Limb (tissue), 2 donors: ENCODE data around the gene MAPK7.

Experiments
- DNase-seq, 2 donors: peaks; one replicate each; pipeline ENCODE4 v3.0.0-alpha.2; 2016; ENCODE audit errors: extremely low spot score in 2 of 2

MAPK7 gene

DNA sequence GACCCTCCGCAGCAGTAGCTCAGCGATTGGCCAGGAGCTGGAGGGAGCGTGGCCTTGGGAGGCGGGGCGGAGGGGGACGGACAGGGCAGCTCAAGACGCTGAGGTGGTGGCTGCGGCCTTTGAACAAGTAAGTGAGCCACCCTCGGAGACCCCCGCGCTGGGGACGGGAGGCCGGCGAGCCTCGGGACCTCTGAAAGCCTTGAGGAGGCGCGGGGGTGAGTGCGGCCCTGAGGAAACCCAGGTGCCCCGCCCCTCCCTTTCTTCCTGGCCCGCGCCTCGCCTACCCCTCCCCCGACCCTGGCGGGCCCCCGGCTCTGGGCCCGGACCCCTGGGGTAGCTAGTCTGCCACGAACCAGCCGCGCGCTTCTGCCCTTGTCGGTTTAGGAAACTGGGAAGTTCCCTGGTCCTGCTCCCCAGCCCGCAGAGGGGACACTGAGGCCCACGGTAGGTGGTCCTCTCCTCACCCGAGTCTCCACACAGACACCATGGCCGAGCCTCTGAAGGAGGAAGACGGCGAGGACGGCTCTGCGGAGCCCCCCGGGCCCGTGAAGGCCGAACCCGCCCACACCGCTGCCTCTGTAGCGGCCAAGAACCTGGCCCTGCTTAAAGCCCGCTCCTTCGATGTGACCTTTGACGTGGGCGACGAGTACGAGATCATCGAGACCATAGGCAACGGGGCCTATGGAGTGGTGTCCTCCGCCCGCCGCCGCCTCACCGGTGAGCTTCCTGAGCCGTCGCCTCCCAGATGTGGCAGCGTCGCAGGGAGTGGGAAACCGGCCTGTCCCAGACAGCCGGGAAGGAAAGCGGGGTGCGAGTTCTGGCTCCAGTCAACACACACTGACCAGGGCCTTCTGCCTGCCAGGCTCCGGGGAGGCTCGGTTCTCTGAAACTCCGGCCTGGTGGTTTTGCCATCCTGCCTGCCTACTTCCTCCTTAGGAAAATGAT, at the start of gene MAPK7:
Gene MAPK7, plus strand, starts transcription at position 83 of the 945 bp plus-strand sequence. Its CDS starts 403 bp downstream, at position 486.
- no peak for DNase-seq

DNA sequence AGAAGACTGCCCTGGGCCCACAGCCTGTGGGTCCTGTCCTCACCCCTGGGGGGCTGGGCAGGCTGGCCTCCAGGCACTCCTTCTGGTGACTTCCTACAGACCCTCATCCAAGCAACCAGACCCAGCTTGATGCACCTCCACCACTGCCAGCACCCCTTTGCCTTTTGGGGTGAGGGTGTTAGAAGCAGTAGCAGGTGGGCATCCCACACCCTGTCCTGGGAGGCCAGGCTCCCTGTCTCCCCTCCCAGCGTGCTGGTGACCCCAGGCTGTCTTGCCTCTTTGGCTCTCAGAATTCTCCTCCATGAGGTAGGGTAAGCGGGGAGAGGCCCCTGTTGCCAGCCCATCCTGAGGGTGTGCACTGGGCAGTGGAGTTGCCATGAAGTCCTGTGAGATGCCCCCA, 49.2 kb upstream of the MAPK7 start:
- no peak for DNase-seq

DNA sequence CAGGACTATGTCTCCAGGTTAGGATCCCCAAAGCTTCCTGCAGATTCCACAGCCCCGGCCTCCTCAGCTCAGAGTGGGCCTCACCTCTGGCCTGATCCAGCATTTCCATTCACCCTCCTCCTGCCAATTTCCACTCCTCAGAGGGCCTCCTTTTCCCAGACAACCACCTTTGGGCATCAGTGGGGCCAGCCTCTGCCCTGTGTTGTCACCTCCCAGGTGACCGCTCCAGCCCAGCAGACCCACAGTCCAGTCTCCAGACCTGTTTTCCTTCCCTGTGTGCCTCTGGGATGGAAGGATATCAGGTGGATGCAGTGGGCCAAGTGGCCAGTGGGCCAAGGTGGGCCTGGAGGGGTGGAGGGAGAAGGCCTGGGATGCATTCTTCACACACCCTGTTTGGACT, 48.5 kb upstream of the MAPK7 start:
- DNase-seq = no peak

DNA sequence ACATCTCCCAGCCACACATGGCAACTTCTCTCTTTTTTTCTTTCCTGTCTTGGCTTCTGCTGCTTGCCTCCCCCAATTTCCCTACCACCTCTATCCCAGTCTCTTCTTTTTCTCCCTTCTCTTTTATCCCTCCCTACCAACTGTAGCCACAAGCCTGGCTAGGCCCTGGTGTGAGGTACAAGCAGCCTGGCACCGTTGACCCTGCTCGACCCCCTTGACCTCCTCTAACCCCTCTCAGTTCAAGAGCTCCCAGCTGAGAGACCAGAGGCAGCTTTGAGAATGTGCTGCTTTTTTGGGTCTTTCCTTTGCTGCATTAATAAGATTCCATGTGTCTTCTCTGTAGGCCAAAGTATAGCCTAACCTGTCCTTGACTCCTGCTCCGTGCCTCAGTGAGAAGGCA, 48.0 kb upstream of the MAPK7 start:
- DNase-seq = no peak

DNA sequence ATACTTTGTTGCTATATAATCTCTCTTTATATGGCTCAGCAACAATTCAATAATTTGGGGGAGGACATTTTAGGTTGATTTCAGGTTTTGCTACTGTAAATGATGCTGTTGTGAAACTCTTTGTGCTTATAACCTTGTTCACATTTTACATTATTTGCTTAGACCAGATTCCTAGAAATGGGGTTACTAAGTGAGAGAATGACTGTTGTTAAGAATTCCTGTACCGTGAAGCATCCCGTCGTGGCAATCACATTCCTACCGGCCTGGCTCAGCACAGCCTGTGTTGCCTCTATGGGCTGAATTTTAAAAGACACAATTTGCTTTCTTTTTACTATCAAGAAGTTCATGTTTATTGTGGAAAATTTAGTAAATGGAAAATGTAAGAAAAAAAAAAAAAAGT, 47.2 kb upstream of the MAPK7 start:
- no peak for DNase-seq

DNA sequence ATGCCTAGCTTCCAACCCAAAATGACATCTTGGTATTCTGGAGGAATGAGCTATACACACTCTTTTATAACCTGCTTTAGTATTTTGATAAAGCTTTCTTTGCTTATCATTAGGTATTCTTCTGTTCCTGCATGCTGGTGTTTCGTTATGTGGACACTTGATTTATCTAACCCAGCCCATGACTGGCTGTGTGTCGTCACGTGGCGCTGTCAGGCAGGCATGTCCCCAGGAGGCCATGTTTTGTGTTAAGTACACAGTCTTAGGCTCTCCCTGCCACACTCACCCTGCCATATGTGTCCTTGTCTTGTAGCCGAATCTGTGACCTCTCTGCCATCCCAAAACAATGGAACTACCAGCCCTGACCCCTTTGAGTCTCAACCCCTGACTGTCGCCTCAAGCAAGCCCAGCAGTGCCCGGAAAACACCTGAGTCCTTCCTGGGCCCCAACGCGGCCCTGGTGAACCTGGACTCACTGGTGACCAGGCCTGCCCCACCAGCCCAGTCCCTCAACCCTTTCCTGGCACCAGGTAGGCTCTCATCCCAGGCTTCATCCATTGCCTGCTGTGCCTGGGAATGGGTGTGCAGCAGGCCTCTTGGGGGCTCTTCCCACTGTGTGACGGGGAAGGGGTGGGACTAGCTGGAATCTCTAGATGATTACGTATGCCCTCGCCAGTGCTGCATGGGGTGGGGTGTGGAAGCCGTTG, 46.6 kb upstream of the MAPK7 start:
- no peak for DNase-seq

DNA sequence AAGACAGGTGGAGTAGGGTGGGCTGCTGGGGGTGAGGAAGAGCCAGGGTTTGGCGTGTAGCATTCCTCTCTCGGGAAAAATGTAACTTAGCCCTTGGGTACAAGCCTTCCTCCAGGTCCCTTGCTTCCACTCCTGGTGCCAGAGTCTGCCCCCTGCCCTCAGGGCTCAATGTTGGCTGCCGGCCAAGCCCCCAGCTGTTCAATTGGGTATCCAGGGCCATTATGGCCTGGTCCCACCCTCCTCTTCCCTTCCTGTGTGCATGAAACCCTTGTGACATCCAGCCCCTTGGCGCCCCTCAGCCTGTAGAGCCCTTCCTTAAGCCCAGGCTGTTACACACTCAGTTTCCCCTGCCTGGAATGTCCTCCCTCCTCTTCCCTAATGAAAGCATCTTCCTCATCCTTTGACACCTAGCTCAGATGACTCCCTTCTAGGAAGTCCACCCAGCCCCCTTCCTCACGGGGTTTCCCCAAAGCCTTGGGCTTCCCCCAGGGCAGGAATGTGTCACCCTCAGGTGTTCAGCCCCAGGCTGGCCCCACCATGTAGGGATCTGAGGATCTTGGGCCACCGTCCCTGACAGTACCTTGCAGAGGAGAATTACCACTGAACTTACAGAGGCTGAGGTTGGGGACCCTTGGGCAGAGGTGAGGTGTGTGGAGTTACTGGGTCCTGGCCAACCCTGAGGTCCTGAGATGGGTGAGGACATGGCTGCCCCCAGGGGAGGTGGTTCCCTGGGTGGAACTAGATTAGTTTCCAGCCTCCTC, 45.7 kb upstream of the MAPK7 start:
- no peak for DNase-seq

DNA sequence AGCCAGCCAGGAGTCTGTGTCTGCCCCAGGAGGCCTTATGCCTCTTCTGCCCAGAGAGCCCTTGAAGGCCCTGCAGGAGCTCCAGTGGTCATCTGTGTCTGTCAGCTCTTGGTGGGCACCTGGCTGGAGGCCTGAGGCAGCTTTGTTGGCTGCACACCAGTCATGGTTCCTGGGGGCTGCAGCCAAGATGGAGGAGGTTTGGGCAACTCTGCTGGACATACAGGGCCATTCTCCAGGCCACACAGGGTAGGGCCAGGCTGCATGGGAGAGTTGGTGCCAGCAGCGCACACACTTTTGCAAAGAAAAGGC, 45.2 kb upstream of the MAPK7 start:
- DNase-seq = peak in 1 of 2 donors; percentile 27

DNA sequence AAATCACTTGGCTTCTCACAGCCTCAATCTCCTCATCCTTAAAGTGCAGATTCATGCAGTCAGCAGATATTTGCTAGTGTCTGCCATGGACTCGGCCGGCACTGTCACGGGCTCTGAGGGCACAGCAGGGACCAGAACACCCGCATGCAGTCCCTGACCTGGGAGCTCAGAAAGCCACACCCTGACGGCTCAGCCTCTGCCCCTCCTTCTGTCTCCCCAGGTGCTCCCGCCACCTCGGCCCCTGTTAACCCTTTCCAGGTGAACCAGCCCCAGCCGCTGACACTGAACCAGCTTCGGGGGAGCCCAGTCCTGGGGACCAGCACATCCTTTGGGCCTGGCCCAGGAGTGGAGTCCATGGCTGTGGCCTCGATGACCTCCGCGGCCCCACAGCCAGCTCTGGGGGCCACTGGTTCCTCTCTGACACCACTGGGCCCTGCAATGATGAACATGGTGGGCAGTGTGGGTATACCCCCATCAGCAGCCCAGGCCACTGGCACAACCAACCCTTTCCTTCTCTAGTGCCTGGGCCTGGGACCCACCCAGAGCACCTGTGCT, 44.5 kb upstream of the MAPK7 start:
- peak in 1 of 2 donors; percentile 21 for DNase-seq

DNA sequence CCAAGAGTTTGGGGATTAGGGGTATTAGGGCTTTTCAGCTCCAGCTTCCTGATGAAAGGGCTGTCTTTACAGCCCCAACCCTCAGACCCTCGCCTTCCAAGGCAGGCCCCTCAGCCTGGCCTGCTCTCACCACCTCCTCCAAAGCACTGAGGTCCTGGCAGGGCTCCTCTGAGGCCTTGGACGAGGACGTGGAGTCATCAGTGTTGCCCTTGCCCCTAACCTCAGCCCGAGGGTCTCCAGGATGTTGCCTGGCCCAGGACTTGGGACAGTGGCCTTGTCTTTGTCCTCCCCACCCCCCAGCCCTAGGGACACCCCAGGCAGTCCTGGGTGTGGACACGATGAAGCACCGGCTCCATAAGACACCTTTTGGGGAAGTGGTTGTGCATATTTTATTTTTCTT, 44.0 kb upstream of the MAPK7 start:
- peak in 1 of 2 donors; percentile 17 for DNase-seq

DNA sequence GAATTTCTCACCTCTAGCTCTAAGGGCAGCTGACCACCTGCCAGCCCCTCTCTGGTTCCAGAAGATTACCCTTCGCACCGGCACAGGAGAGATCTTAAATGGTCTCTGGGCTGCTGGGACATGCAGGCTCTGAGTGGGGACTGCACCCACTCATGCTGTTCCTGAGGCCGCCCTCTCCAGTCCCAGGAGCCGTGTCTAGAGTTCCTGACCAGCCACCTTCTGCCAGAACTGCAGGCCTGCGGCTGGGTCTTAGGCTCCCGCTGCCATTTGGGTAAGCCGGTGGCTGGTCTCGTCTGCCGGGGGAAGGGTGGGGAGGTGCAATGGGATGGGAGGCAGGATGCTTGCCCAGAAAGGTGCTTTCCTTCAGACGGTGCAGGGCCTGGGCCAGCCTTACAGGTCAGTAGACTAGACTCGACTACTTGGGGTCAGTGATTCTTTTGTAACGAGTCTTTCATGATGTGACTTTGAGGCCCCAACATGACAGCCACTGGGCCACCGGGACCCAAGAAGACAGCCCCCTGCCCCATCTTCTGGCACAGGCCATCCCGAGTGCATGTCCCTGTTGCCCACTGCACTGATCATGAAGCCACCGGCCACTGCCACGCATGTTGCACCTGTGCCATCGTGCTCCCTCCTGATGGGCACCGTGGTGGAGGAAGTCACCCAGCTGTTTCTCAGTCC, 42.2 kb upstream of the MAPK7 start:
- peak in 1 of 2 donors; percentile 22 for DNase-seq

DNA sequence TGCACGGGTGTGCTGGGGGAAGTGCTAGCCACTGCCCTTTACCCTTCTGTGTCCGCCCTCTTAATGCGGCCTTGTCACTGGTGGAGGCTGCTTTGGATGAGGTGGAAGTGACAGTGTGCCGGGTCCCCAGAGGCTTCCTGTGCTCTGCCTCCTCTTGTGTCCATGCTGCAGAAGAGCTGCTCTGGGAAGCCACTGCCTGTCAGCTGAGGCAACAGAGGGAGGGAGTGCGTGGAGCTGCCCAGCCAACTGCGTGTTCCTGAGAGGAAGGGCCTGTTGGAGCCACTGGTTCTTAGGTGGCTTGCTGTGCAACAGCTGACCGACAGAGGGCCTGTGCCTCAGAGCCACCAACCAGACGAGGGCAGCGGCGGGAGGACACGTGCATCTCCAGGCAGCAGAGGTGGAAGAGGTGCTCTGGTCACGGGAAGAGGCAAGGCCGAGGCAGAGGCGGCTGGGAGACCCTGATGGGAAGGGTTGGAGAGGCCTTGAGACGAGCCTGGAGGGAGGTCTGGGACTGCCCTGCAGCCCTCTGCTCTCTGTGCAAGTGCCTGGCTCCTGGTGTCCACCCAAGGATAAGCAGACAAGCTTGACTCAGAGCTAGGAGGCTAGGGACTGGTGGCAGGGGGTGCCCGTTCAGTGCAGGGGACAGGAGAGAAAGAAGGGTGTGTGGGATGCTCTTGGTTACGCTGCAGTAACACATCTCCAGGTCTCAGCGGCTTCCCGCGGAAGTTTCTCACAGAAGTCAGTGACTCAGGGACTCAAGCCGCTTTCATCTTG, 41.2 kb upstream of the MAPK7 start:
- DNase-seq = peak in 1 of 2 donors; percentile 30

DNA sequence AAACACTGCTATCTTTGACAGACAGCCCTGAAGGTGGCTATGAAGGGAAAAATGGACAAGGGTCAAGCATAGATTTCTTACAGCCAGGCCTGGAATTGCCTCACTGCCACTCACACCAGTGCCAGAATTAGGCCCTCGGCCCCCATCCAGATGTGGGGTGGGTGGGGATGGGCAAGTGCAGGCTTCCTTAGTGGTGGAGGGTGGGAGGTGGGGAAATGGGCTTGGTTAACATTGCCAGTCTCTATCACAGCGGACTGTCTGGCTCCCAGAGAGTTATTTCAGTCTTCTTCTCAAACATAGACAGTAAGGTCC, 40.6 kb upstream of the MAPK7 start:
- peak in 1 of 2 donors; percentile 29 for DNase-seq

DNA sequence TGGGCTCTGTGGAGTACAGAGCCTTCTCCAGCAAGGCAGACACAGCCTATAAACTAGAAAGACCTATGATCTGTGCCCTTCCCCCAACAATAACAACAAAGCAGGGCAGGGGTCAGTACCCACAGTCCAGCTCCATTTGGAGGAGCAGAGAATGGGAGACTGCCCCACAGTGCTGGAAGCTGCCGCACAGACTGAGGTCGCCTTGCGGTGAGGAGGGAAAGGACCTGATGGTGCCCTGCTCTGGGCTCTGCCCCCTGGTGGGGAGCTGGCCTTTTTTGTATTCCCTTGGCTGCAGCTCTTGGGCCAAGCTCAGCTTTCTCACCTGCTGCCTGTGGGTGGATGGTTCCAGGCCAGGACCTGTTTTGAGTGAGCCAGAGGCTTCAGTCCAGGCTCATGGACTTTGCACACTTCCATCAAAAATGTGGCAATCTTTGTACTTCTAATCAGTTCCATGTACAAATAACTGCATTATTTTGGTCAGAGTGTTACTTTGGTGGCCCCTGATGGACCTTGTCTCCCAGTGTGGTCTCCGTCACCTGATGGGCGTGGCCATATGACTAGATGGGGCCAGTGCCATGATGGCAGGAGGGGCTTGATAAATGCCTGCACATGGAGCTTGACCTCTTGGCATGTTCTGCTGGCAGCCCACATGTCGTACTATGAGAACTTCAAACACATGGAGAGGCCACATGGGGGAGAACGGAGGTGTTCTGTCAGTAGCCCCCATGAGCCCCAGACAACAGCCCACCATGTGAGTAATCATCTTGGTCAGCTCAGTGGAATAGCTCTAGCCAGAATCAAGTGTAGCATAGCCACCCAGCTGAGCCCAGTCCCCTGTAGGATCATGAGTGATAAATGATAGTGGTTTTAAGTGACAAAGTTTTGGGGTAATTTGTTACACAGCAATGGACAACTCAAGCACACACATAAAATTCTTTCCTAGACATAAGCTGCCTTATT, 40.0 kb upstream of the MAPK7 start:
- peak in 1 of 2 donors; percentile 57 for DNase-seq

DNA sequence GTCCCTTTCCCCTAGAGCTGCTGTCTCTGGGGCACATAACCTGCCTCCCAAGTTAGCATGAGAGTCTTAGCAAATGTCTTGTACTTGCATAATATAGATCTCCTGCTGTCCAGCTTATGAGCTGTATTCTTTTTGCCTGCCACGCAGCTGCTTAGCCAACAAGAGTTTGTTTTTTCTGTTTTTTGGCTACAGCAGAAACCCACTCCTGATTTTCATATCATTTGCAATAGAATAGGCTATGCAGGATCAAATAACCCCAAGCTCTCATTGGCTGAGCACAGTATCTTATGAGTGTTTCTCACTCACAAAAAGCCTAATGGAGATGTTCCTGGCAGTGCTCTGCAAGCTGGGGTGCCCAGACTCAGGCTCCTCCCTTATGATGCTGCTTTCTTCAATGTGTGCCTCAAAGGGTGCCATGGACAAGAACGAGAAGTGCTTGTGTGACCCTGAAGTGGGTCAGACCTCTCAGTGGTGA, 38.9 kb upstream of the MAPK7 start:
- DNase-seq = no peak

DNA sequence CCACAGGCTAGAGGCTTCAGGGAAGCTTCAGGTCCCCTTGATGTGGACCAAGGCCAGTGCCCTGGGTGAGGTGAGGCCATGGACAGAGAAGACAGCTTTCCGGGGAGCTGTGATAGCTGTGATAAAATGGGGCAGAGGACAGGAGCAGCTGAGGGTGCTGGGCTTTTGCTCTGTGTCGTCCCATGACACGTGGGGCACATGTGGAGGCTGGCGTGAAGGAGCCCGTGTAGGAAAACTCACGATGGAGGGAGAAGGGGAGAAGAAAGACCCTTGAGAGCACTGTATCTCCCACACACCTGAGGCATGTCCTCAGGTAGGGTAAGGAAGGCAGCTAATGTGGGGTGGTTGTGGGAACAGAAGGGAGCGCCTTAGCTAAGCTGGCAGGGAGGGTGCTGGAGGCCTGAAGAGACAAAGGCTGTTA, 37.1 kb upstream of the MAPK7 start:
- DNase-seq = peak in 1 of 2 donors; percentile 38

DNA sequence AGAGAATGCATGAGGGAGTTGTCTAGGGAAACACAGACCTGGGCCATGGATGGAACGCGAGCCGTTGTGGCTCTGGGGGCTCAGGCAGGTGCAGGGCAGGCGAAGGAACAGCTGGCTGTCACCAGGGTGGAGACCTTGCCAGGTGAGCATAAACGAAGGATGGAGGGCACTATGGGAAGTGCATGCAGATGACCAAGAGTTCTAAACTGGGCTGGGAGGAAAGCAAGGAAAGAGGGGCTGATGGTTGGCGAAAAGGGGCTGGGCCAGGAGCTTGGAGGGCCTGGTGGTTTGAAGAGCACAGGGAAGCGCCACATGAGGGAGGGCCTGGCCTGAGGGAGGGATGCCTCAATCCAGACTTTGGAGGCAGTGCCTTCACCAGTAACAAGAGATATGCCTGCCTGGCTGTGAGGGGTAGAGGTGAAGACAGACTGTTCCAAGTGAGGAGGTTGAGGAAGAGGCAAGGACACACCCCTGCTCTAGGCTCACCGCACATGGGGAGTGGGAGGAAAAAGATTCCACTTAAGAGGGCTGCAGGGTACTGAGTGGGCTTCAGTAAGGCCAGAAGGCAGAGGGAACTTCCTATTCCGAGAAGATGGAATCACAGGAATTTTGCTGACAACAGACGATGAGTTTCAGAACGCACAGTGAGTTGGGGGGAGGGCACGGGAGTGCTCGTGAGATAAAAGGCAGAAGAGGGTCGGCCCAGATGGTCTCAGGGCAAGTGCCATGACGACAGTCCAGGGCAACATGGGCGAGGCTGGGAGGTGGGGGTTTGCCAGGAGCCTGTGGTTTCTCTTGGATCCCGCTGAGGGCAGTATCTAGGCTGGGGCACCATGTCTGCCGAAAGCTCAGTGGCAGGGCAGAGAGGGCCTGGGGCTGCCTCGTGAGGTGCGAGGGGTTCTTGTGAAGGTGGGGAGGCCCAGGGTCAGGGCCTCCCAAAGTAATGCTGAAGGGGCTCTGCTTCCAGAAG, 36.4 kb upstream of the MAPK7 start:
- peak in 1 of 2 donors; percentile 41 for DNase-seq
